IPS-11a (cell line): Measurements from ENCODE around the gene CDX2.
"Not testable (repeated sequence)": the region's sequence is repeated elsewhere in the genome, so short reads cannot be mapped to it uniquely, and the experiment has no call there.

Experiments used
- H3K4me3 ChIP-seq: one replicate; pipeline ENCODE4 v1.5.1; 2013; ENCODE audit warnings: low read depth, low read length, control low read depth

CDX2 gene

GRCh38 chr13:27969082-27969865 is at the start of gene CDX2:
Gene CDX2 (minus strand): TSS chr13:27969315. CDS start chr13:27969006, 309 bp downstream.
- H3K4me3 ChIP-seq, result peak within 1 kb of the TSS; percentile 17

DNA sequence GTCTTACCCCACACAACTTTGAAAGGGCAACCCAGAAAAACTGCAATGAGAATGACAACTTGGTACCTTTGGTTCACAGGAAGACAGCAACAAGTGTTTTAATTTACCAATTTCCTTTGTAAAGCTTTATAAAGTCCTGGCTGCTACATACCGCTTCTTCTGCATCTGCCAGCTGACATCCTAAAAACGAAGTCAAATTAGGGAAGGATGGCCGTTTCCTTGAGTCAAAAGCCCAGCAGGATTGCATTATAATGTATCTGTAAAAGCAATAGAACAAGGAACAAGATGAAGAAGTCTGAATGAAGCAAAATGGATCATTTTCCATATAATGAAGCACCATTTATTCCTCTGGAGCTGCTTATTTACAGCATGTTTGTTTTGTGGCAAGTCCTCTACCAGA is 45.2 kb upstream of the CDX2 start:
- H3K4me3 ChIP-seq, result no peak overlapping the region

- H3K4me3 ChIP-seq, result no peak overlapping the region
Observed at GRCh38 chr13:28013482-28013881, 44.4 kb upstream of the CDX2 start.

- no peak overlapping the region for H3K4me3 ChIP-seq
Observed at GRCh38 chr13:28012896-28013295, 43.8 kb upstream of the CDX2 start.

DNA sequence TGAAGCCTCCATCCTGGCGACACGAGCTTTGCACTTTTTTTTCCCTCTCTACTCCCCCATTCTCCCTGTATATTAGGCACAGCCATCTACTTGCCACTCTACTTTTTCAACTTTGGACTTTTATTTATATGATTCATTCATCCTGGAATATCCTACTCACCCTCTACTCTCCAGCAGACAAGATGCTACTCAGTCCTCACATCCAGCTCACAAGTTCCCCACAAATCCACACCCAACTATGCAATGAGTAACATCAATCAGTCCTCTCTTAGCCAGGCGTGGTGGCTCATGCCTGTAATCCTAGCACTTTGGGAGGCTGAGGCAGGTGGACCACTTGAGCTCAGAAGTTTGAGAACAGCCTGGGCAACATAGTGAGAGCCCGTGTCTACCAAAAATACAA is 43.3 kb upstream of the CDX2 start:
- H3K4me3 ChIP-seq, result no peak overlapping the region

DNA sequence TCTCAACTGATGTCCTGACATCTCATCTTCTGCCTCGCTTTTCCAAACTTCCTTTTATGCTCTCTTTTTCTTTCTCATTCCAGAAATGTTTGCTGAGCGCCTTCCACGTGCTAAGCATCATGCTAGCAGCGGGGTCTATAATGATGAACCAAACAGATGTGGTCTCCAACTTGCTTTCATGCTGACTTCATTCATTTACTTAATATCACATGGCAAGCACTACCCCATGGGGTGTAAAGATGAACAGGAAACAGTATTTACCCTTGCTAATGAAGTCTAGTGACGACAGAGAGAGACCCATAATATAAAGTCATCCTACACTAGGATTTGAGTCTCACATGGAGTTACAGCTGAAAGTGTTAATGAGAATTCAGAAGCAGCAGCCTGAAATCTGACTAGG is 40.9 kb upstream of the CDX2 start:
- no peak overlapping the region for H3K4me3 ChIP-seq

GRCh38 chr13:28005016-28005415 is 35.9 kb upstream of the CDX2 start:
- not testable (repeated sequence) for H3K4me3 ChIP-seq

DNA sequence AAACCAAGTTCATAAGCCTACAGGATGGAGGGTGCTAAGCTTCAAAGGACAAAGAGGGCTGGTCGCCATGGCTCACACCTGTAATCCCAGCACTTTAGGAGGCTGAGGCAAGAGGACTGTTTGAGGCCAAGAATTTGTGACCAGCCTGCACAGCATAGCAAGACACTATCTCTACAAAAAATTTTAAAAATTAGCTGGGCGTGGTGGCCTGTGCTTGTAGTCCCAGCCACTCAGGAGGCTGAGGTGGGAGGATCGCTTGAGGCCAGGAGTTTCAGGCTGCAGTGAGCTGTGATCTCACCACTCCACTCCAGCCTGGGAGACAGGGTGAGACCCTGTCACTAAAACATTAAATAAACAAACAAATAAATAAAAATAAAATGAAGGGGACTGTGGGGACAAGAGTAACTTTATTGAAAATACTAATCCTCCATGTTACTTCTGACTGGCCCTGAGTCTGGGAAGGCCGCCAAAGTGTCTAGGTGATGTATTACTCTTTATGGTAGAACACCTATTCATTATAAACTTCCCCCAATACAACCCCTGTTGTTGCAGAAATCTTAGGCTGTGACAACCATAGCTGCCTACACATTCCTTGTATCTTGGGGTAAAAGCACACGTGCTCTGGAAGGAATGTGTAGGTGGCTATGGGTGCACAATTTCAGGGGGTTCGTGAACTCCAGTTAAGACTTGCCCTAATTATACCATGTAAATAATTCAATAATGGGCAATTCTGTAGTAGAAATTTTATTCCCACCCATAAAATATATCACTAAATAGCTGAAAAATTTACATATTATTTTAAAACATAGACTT is 34.0 kb upstream of the CDX2 start:
- H3K4me3 ChIP-seq, result no peak overlapping the region

DNA sequence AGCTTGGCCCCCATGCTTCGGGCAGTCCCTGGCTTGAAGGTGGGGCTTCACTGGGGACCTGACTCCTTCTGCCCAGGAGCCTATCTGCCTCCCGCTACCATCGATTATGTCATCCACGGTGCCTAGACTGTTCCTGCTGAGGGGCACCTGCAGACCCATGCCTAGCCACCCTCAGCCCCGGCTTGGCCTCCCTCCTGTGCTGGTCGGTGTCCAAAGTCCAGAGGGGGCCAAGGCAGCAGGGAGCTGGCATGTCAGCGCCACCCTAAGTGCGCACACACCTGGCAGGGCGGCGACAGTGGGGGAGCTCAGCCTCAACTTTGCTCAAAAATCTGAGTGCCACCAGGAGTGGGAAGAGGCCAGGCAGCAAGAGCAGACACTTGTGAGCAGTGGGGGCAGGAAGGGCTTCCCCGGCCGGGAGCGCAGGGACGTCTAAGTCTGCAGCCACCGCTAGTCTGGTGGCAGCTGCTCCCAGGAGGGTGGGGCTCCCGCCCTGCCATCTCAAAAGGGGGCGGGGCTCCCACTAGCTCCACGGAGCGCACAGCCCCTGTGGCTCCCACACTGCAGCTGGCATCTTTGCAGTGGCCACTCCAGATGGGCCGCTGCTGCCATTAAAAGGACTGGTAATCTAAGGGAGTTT is 32.8 kb upstream of the CDX2 start:
- no peak overlapping the region for H3K4me3 ChIP-seq

DNA sequence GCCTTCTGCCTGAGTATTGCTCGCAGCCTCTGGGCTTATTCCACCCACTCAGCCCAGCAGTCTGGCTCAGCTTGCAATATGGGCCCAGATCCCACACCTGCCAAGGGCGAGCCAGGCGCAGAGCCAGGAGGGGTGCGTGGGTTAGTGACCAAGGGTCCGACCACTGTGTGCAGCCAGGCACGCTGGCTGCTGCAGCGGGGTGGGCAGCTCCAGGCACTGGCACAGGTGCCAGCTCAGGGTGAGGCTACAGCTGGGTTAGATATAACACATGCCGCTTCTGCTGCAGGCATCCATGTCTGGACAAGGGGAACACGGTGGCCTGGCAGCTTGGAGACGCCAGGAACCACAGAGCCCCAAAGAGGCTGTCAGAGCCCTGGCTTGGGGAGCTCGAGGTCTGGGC is 31.9 kb upstream of the CDX2 start:
- H3K4me3 ChIP-seq, result no peak overlapping the region

GRCh38 chr13:28000567-28000966 is 31.5 kb upstream of the CDX2 start:
- H3K4me3 ChIP-seq, result no peak overlapping the region

DNA sequence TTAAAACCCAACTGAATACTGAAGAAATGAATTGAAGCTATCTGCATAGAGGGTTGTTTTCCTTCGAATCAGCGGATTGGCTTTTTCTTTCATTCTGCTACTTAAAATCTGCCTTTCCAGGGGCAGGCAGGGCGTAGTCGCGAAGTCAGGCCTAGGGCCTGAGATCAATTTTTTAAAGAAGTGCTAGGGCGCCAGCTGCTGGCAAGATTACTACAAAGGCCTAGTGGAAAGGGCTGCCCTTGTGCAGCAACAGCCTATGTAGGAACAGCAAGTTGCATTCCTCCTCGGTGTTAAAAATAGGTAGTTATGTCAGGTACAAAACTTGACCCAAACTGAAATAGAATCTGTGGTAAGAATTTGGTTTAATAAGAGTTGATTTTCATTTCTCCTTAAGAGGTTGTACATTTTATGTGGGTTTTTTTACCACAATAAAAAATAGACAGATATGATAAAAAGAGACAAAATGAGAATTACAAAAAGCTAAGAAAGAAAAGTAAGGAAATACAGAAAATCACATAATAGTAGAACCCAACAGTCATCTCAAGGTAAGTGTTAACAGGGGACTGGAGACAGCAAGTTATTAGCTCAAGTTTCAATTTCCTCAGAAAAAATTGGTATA is 28.9 kb upstream of the CDX2 start:
- H3K4me3 ChIP-seq, result no peak overlapping the region

DNA sequence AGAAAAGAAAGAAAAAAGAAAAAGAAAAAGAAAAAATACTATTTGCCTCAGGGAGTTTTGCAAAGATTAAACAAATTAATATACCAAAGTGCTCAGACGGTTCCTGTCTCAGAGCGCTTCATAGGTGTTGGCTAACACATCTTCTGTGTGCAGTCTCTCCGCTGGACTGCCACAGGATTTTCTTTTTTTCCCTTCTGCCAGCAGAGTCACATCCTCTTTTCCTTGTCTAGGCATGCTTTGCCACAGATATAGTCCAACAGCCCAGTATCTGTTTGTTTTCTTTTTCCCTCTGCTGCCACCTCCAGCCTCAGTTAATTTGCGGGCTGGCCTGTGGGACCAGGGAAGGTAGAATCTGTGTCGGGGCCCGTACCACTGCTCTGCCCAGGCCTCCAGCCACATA is 22.8 kb upstream of the CDX2 start:
- H3K4me3 ChIP-seq, result no peak overlapping the region

GRCh38 chr13:27988520-27988919 is 19.4 kb upstream of the CDX2 start, which contains the start of gene URAD:
Gene URAD (minus strand): TSS chr13:27988693. CDS start chr13:27988637, 56 bp downstream.
- H3K4me3 ChIP-seq, result no peak within 1 kb of the TSS

DNA sequence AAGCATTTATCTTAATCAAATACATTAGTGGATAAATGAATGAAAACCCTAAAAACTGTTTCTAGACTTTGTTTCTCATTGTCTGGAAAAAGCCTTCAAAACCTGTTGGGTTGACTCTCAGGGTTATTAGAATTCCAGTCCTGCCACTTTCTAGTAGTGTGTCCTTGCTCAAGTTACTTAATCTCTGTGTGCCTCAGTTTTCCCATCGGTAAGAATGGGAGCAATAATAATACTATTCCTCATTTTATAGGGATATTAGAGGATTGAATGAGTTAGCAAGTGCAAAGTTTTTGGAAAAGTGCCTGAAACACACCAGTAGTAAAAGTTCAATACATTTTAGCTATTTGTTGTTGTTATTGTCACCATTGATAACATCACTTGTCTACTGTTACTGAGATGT is 16.5 kb upstream of the CDX2 start:
- no peak overlapping the region for H3K4me3 ChIP-seq

DNA sequence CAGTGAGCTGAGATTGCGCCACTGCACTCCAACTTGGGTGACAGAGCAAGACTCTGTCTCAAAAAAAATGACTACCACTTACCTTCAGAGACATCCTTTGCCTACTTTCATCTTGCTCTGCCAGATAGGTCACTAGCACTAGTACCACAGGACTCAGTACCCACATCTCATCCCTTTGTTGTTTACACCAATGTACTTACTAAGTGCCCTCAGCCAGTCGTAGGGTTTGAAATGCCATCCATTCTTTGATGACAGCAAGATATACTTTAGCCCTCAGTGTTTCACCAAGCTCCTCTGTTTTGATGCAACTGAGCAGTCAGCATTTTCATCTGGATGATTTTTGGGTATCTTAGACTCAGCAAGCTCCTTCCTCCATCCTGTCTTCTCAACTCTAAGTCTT is 13.2 kb upstream of the CDX2 start:
- H3K4me3 ChIP-seq, result no peak overlapping the region

DNA sequence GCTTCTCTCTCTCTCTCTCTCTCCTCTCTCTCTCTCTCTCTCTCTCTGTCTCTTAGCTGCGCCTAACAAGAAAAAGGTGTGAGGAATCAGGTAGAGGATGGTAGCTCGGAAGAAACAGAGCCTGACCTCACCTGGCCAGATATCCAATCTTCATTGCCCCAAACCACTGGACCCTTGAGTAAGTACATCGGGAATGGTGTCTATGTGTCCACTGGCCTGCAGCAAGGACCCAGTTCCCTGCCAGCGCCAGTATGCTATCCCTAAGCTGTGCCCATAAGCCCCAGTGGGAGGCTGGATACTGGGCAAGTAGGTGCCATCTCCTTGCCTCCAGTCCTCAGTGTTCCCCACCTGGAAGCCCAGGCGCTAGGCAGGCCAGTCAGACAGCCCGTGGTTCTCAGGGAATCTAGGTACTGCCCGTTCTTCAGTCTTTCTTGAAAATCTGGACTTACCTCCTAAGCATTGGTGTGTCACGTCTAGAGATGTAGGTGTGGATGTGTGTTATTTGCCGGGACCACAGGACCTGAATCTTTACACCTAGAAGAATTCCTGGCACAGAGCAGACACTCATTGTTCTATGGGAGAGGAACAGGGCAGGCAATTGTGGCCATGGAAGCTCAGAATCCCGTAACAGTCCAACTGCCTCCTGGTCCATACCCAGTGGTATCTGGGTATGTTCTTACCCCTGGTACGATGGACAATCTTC is 12.0 kb upstream of the CDX2 start:
- no peak overlapping the region for H3K4me3 ChIP-seq

DNA sequence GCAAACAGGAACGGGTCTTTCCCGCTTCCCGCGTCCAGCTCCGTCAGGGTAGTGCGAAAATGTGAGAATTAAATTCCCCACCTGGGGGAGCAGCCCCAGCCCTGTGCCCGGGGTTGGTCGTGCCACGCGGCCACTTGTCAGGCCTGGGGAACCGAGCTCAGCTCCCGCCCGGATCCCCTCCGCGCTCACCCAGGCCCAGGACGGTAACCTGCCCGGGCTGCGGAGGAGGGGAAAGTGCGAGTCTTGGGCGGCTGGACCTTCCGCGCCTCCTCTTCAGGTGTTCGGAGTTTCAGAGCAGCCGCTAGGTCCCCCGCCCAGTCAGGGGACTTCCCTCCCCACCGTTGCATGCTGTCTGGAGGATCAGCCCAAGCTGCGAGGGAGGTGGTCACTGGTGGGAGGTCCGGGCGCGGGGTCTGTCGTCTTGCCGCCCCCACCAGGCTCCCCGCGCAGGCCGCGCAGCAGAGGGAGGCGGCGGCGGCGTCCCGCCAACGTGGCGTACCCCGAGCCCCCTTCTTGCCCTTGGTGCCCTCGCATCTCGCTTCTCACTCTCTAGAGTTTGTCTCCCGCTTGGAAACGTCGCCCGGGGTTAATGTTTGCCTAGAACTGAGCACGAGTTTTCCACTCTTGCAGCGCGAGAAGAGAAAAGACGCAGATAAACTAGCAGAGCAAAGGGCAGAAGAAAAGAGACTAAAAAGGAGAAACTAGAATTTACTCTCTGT is 11.3 kb upstream of the CDX2 start:
- H3K4me3 ChIP-seq, result no peak overlapping the region

DNA sequence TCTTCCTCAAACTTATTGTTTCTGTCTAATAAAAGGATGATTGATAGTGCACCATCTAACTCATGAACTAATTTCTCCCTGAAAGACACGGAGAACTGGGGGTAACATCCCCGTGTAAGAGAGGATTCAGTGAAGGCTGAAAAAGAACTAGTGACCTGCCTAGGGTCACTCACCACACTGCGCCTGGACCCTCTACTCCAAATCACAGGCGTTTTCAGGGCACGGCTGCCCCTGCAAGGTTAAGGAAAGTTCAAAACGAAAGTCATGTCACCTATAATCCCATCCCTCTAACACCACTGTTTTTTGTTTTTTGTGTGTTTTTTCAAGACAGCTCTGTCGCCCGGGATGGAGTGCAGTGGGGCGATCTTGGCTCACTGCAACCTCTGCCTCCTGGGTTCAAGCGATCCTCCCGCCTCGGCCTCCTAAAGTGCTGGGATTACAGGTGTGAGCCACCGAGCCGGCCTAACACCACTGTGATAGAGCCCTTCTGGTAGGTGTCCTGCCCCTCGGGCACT is 10.7 kb upstream of the CDX2 start:
- H3K4me3 ChIP-seq, result no peak overlapping the region
